ENCODE results near the gene NR1H3.

GRCh38 chr11:47241841-47242301 is 15.9 kb upstream of the NR1H3 start:
- TF ChIP-seq POLR2A (IDR thresholded peaks at IDR 0.05; ENCODE audit: low read depth, low read length) (no peak), TAF1 (IDR thresholded peaks at IDR 0.05; ENCODE audit: borderline replicate concordance, low read depth, low read length) (no peak)

Data from GM12892 (cell line).